Measurements from ENCODE around the gene USP7. TPM values are rescaled to one million over a fixed set of nuclear protein-coding genes. Genes with fewer than 3 reads are reported as not detected.
A peak's percentile ranks its signal among the peaks of the same experiment; 100 is the strongest.

Gene USP7
- total and polyA plus RNA-seq, 4 experiments from 2014 or later = 4.8 to 206 (median 106) TPM

DNA sequence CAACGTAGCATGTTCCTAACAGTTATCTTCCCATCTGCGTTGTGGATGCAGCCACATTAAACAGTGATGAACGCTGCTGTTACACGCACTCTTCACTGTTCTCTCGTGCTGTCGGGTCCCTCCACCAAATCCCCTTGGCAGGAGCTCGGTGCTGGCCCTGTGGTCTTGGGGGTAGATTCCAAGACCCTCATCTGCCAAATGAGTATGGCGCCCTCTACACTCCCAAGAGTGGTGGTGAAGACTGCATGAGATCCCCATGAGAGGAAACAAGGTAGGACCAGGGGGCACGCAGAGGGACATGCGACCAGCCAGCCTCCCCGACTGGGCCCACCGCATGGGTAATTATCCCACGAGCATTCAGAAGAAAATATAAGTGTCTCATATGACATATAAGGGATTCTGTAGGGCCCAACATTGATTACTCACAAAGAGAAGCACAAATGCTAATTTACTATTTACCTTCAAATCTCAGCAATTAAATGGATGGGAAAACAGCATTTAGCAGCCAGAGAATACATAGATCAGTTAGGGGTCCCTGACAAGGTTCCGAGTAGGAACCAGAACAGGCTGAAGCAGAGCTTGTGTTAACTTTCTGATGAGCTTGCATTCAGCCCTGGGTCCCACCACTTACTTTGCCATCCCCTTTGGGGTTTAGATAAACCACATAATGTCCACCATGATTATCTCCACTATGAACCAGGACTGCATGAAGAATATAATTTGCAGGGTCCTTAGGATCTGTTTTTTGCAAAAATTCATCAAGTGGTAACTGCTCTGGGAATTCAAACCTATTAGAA lies 57.7 kb downstream of the USP7 start:
- Histone ChIP-seq H3K4me1 (ENCODE audit: insufficient read depth, low read length) (peaks cover 13% of the 10 kb centered on the region), H3K27me3 (ENCODE audit: insufficient read depth, low read length) (no peaks in the 10 kb centered on the region), H3K36me3 (ENCODE audit: insufficient read depth, low read length) (peaks cover 73% of the 10 kb centered on the region), H3K4me3 (ENCODE audit: low read length in 2 of 2) (no peak overlapping the region), H3K9me3 (ENCODE audit: control insufficient read depth in 1 of 2, low read length in 2 of 2) (no peaks in the 10 kb centered on the region), H3K27ac (ENCODE audit: low read depth, low read length) (no peak overlapping the region)
- CTCF ChIA-PET (ENCODE audit: partially characterized antibody) = interaction anchor here (1.6 kb wide), 1 partner anchor 103 kb away, joined by 8 read pairs; no protein-coding TSS in a partner anchor
- peaks cover 19 to 26% (median 22%) of the 10 kb centered on the region in 4 donors for H3K4me1 Mint-ChIP-seq
- H3K36me3 Mint-ChIP-seq = peaks cover 70 to 87% of the 10 kb centered on the region in 2 donors
- no peaks in the 10 kb centered on the region for H3K27me3 Mint-ChIP-seq
- no peak overlapping the region for H3K4me3 Mint-ChIP-seq
- intact Hi-C loops (cut with micrococcal nuclease) = loop anchor here (1.0 to 5.0 kb wide), 2 partner anchors 56 to 102 kb away; partner anchors contain the start of gene USP7
- DNase-seq = no peak
- H3K27ac Mint-ChIP-seq = peak overlapping the region in 3 of 7 donors; percentile 1 to 37 (median 17)
- H3K9me3 Mint-ChIP-seq = no peaks in the 10 kb centered on the region
- POLR2A ChIA-PET (ENCODE audit: partially characterized antibody) = no interaction called here

DNA sequence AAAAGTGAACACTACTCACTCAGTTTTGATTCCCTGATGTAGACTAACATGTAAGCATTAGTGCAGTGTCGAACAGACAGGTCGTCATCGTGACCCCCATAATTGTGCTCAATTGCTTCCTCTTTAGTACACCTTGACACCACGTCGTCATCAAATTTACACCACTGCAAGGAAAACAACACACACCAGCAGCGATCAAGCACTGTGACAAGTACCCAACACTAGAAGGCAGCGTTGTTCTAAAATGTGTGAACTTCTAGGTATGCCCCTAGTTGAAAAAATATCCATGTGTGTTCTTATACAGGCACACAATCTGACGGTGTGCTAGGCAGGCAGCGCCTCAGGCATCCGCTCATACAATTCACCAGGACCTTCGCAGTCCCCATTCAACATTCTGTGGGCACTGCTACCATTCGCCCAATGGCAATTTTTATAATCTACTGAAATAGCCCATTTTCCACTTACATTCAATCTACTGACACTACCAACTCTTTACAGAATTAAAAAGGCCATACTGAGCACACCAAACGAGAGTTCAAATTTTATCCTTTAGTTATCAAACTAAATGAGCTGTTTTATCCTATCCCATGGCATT lies 58.4 kb downstream of the USP7 start:
- ChIA-PET CTCF (ENCODE audit: partially characterized antibody) (interaction anchor here (1.6 kb wide), 1 partner anchor 103 kb away, joined by 8 read pairs; no protein-coding TSS in a partner anchor), POLR2A (ENCODE audit: partially characterized antibody) (no interaction called here)
- H3K4me1 ChIP-seq (ENCODE audit: insufficient read depth, low read length) = peaks cover 13% of the 10 kb centered on the region
- Mint-ChIP-seq H3K9me3 (no peaks in the 10 kb centered on the region), H3K36me3 (peaks cover 71 to 87% of the 10 kb centered on the region in 2 donors), H3K4me3 (no peak overlapping the region), H3K27ac (peak overlapping the region in 4 of 7 donors; percentile 17 to 87 (median 30)), H3K27me3 (no peaks in the 10 kb centered on the region), H3K4me1 (peaks cover 14 to 19% (median 16%) of the 10 kb centered on the region in 4 donors)
- intact Hi-C loops (cut with micrococcal nuclease) = loop anchor here (1.0 to 5.0 kb wide), 2 partner anchors 57 to 103 kb away; partner anchors contain the start of gene USP7
- H3K36me3 ChIP-seq (ENCODE audit: insufficient read depth, low read length) = peaks cover 74% of the 10 kb centered on the region
- H3K27me3 ChIP-seq (ENCODE audit: insufficient read depth, low read length) = no peaks in the 10 kb centered on the region
- H3K4me3 ChIP-seq (ENCODE audit: low read length in 2 of 2) = no peak overlapping the region
- no peaks in the 10 kb centered on the region for H3K9me3 ChIP-seq (ENCODE audit: control insufficient read depth in 1 of 2, low read length in 2 of 2)
- peak in 3 of 5 donors; percentile 16 to 27 (median 23) for DNase-seq
- no peak overlapping the region for H3K27ac ChIP-seq (ENCODE audit: low read depth, low read length)

GRCh38 chr16:8904018-8904430 lies 59.7 kb downstream of the USP7 start:
- Mint-ChIP-seq H3K27me3 (no peaks in the 10 kb centered on the region), H3K36me3 (peaks cover 77 to 87% of the 10 kb centered on the region in 2 donors), H3K9me3 (no peaks in the 10 kb centered on the region), H3K27ac (peak overlapping the region in 1 of 7 donors; percentile 62), H3K4me1 (peaks cover 9 to 12% (median 10%) of the 10 kb centered on the region in 4 donors), H3K4me3 (no peak overlapping the region)
- Histone ChIP-seq H3K9me3 (ENCODE audit: control insufficient read depth in 1 of 2, low read length in 2 of 2) (no peaks in the 10 kb centered on the region), H3K27me3 (ENCODE audit: insufficient read depth, low read length) (no peaks in the 10 kb centered on the region), H3K27ac (ENCODE audit: low read depth, low read length) (no peak overlapping the region), H3K4me3 (ENCODE audit: low read length in 2 of 2) (no peak overlapping the region), H3K36me3 (ENCODE audit: insufficient read depth, low read length) (peaks cover 87% of the 10 kb centered on the region), H3K4me1 (ENCODE audit: insufficient read depth, low read length) (peaks cover 9% of the 10 kb centered on the region)
- DNase-seq = no peak
- ChIA-PET CTCF (ENCODE audit: partially characterized antibody) (no interaction called here), POLR2A (ENCODE audit: partially characterized antibody) (no interaction called here)
- intact Hi-C loops (cut with micrococcal nuclease) = no loop called here

- Histone ChIP-seq H3K9me3 (ENCODE audit: control insufficient read depth in 1 of 2, low read length in 2 of 2) (no peaks in the 10 kb centered on the region), H3K36me3 (ENCODE audit: insufficient read depth, low read length) (peaks cover 91% of the 10 kb centered on the region), H3K27ac (ENCODE audit: low read depth, low read length) (no peak overlapping the region), H3K27me3 (ENCODE audit: insufficient read depth, low read length) (no peaks in the 10 kb centered on the region), H3K4me1 (ENCODE audit: insufficient read depth, low read length) (no peaks in the 10 kb centered on the region), H3K4me3 (ENCODE audit: low read length in 2 of 2) (no peak overlapping the region)
- H3K4me1 Mint-ChIP-seq = peaks cover 0 to 5% (median 2%) of the 10 kb centered on the region in 4 donors
- no peak for DNase-seq
- H3K4me3 Mint-ChIP-seq = no peak overlapping the region
- no peaks in the 10 kb centered on the region for H3K9me3 Mint-ChIP-seq
- no peaks in the 10 kb centered on the region for H3K27me3 Mint-ChIP-seq
- peaks cover 80 to 87% of the 10 kb centered on the region in 2 donors for H3K36me3 Mint-ChIP-seq
- CTCF ChIA-PET (ENCODE audit: partially characterized antibody) = no interaction called here
- POLR2A ChIA-PET (ENCODE audit: partially characterized antibody) = no interaction called here
- peak overlapping the region in 1 of 7 donors; percentile 40 for H3K27ac Mint-ChIP-seq
- intact Hi-C loops (cut with micrococcal nuclease) = no loop called here
Observed at GRCh38 chr16:8903004-8903403, 60.7 kb downstream of the USP7 start.

DNA sequence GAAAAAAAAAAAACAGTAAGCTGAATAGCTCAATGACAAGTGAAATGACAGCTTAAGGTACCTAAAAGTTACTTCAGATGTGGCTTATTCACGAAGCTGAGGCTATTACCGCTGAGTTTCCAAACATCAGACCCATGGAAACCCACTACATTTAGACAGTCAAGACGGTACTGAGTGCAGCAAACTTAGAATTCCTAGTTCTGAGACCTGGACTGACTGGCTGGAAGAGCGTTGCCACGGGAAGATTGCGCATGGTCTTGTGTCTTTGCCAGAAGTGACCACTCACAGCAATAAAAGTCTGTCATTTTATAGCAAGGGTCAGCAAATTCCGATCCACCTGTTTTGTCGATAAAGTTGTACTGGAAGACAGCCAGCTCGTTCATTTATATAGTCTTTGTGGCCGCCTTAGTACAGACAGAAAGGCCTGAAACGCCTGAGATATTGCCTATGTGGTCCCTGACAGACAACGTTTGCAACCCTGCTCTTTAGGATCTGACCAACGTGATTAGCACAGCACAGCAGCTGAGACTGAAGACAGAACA lies 62.3 kb downstream of the USP7 start:
- intact Hi-C loops (cut with micrococcal nuclease) = no loop called here
- CTCF ChIA-PET (ENCODE audit: partially characterized antibody) = interaction anchor here (1.1 to 2.2 kb wide), 6 partner anchors 10 to 108 kb away, joined by 3 to 12 read pairs (median 4); no protein-coding TSS in a partner anchor
- Histone ChIP-seq H3K4me1 (ENCODE audit: insufficient read depth, low read length) (no peaks in the 10 kb centered on the region), H3K9me3 (ENCODE audit: control insufficient read depth in 1 of 2, low read length in 2 of 2) (no peaks in the 10 kb centered on the region), H3K27ac (ENCODE audit: low read depth, low read length) (no peak overlapping the region), H3K36me3 (ENCODE audit: insufficient read depth, low read length) (peaks cover 91% of the 10 kb centered on the region), H3K4me3 (ENCODE audit: low read length in 2 of 2) (no peak overlapping the region), H3K27me3 (ENCODE audit: insufficient read depth, low read length) (no peaks in the 10 kb centered on the region)
- no peaks in the 10 kb centered on the region for H3K27me3 Mint-ChIP-seq
- H3K4me1 Mint-ChIP-seq = peaks cover 0 to 5% (median 2%) of the 10 kb centered on the region in 4 donors
- no peak overlapping the region for H3K4me3 Mint-ChIP-seq
- H3K27ac Mint-ChIP-seq = no peak overlapping the region
- H3K9me3 Mint-ChIP-seq = no peaks in the 10 kb centered on the region
- no peak for DNase-seq
- H3K36me3 Mint-ChIP-seq = peaks cover 77 to 88% of the 10 kb centered on the region in 2 donors
- POLR2A ChIA-PET (ENCODE audit: partially characterized antibody) = interaction anchor here (1.1 to 1.6 kb wide), 2 partner anchors 14 to 191 kb away, joined by 3 to 4 read pairs; no protein-coding TSS in a partner anchor

- H3K27ac Mint-ChIP-seq = peak overlapping the region in 2 of 7 donors; percentile 16 to 29
- H3K27ac ChIP-seq (ENCODE audit: low read depth, low read length) = no peak overlapping the region
- ChIA-PET CTCF (ENCODE audit: partially characterized antibody) (interaction anchor here (1.1 to 2.2 kb wide), 5 partner anchors 9 to 109 kb away, joined by 3 to 12 read pairs (median 4); no protein-coding TSS in a partner anchor), POLR2A (ENCODE audit: partially characterized antibody) (interaction anchor here (1.1 to 1.6 kb wide), 2 partner anchors 13 to 192 kb away, joined by 3 to 4 read pairs; no protein-coding TSS in a partner anchor)
- no peak overlapping the region for H3K4me3 Mint-ChIP-seq
- H3K4me1 Mint-ChIP-seq = peaks cover 0 to 3% (median 0%) of the 10 kb centered on the region in 4 donors
- no peaks in the 10 kb centered on the region for H3K9me3 ChIP-seq (ENCODE audit: control insufficient read depth in 1 of 2, low read length in 2 of 2)
- intact Hi-C loops (cut with micrococcal nuclease) = no loop called here
- H3K9me3 Mint-ChIP-seq = no peaks in the 10 kb centered on the region
- H3K27me3 Mint-ChIP-seq = no peaks in the 10 kb centered on the region
- DNase-seq = no peak
- H3K27me3 ChIP-seq (ENCODE audit: insufficient read depth, low read length) = no peaks in the 10 kb centered on the region
- no peaks in the 10 kb centered on the region for H3K4me1 ChIP-seq (ENCODE audit: insufficient read depth, low read length)
- peaks cover 71 to 86% of the 10 kb centered on the region in 2 donors for H3K36me3 Mint-ChIP-seq
- H3K36me3 ChIP-seq (ENCODE audit: insufficient read depth, low read length) = peaks cover 89% of the 10 kb centered on the region
- H3K4me3 ChIP-seq (ENCODE audit: low read length in 2 of 2) = no peak overlapping the region
Observed at GRCh38 chr16:8900343-8900742, 63.4 kb downstream of the USP7 start.
